NCI-H2029 (cell line): ENCODE results near the gene RFC5.
"Not testable (repeated sequence)": the region's sequence is repeated elsewhere in the genome, so short reads cannot be mapped to it uniquely, and the experiment has no call there.

Experiments used
- DNase-seq: peaks from one replicate; lab custom pipeline; 2025; lab: John Stamatoyannopoulos, UW

Gene RFC5

DNA sequence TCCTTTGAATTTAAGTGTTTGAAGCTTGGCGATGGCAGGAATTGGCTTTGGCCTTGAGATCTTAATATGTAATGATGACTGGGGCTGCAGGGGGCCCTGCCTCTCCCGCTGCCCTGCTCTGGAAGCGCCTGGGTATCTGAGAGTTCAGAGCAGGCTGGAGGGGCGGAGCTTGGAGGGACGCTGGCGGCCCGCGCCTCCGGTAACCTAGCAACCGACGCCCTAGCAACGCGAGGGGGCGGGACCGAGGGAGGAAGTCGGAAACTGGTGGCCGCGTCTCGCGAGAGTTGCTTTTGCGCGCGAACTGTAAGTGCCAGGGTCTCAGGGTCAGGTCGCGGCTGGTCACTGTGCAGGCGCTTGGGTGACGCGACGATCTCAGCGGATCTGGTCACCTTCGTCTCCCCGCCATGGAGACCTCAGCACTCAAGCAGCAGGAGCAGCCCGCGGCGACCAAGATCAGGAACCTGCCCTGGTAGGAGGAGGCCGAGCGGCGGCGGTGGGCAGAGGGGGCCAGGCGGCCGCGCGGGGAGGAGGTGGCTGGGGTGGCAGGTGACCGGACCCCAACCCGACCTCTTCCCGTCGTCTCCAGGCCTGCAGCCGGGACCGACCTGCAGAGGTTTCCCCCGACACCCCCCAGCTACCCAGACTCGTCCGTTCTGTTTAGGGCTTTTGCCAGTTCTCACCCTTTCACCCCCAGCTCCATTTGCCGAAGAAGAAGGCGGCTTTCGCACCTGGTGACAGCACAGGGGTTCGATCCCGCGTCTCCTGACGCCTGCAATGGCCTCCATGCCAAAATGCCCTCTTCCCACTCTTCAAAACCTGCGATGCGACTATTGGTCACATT is at the start of gene RFC5:
Gene RFC5, plus strand, starts transcription at position 280 of the 841 bp plus-strand sequence. Its CDS starts 125 bp downstream, at position 405.
- peak; percentile 97 for DNase-seq

DNA sequence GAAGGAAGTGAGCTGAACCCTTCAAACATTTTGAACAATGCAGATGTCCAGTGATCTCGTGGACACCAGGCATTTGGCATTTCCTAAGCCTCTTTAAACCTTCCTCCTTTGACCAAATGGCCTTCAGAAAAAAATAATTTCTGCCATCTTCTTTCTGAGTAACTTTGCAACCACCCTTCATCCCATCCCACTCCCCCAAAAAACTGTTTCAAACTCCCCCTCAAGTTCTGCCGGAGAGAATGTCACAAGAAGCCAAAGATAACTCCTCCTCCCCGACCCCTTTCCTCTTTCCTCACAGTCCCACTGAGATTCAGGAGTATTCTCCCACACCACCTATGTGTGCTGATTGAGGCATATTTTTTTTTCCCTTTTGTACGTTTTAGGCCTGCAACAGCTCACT is 49.5 kb upstream of the RFC5 start:
- DNase-seq: no peak

DNA sequence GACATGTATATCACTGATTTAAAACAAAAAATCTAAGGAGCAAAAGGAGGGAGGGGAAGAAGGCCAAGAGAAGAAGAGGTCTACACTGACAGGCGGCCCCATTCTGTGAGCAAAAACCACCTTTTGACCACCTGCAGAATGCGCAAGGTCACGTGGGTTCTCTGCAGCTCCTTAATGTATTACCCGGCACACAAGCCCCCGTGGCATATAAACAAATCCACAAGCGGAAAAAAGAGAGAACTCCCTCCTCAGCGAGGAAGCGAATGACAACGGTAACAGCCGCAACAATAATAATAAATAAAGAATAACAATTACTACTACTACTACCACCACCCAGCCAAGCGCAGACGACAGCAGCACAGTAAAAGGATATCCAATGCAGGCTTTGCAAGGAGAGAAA is 49.0 kb upstream of the RFC5 start:
- DNase-seq: no peak

DNA sequence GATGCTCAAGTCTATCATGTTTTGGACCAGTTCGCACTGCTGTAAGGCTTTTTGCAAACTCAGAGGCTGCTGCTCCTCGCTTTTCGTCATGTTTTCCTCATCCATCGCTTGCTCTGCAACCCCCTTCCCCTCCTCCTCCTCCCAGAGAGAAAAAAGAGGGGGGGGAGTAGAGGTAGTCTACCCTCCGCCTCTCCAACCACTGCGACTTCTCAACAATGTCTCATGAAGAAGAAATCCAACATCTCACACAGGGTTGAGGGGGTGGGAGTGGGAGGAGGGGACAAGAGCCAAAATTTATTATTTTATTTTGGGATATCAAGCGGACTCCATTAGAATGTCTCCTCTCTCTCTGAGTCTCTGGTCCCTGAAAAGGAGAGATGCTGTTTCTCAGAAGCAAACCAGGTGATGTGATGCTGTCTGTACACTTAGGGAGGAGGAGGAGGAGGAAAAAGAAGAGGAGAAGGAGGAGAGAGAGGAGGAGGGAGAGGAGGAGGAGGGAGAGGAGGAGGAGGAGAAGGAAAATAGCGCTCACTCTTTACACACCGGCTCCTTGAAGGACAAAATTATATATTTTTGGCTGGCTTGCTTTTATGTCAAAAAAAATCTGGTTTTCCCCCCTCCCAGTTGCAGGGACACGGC is 48.2 kb upstream of the RFC5 start:
- DNase-seq: no peak

GRCh38 chr12:117968826-117969659 is 47.5 kb upstream of the RFC5 start, which contains the start of gene KSR2:
Gene KSR2 (minus strand): TSS chr12:117968990. CDS start chr12:117968255, 735 bp downstream.
- DNase-seq: peak; percentile 96

DNA sequence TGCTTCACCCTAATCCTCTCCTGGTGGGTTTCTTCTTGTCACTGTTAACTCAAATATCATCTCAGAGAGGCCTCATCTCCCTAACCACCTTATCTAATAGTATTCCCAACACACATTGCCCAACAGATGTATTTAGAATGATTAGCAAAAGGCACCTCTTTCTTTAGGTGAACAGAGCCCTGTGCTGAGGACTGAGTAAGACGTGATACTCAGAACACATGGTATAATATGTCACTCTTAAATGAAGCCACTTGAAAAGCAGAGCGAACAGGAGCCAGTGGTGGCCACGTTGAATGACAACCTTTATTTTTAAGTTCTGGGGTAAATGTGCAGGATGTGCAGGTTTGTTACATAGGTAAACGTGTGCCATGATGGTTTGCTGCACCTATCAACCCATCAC is 46.2 kb upstream of the RFC5 start:
- no peak for DNase-seq

GRCh38 chr12:117972301-117972700 is 44.2 kb upstream of the RFC5 start:
- DNase-seq: peak; percentile 7

DNA sequence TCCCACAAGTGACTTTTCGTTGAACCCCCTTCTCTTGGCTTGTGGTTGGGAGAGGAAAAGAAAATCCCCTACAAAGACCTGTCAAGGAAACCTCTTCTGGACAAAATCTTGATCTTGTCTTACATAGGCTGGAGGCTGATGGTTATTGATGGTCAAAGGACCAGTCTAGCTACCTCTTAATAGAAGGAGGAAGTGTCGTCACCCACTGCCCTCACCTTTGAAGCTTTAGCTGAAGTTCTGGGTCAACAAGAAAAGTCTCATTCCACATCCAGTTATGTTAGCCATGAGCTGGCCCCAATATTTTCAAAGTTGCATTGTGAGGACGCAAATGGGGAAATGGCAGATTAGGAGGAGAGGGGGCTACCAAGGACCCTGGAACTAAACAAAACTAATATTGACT is 41.5 kb upstream of the RFC5 start:
- no peak for DNase-seq

- DNase-seq: no peak
Measured at GRCh38 chr12:117977373-117977772, 39.1 kb upstream of the RFC5 start.

GRCh38 chr12:117980616-117981015 is 35.9 kb upstream of the RFC5 start:
- DNase-seq: no peak

GRCh38 chr12:117981267-117981666 is 35.2 kb upstream of the RFC5 start:
- DNase-seq: no peak

- no peak for DNase-seq
Measured at GRCh38 chr12:117985182-117985581, 31.3 kb upstream of the RFC5 start.

DNA sequence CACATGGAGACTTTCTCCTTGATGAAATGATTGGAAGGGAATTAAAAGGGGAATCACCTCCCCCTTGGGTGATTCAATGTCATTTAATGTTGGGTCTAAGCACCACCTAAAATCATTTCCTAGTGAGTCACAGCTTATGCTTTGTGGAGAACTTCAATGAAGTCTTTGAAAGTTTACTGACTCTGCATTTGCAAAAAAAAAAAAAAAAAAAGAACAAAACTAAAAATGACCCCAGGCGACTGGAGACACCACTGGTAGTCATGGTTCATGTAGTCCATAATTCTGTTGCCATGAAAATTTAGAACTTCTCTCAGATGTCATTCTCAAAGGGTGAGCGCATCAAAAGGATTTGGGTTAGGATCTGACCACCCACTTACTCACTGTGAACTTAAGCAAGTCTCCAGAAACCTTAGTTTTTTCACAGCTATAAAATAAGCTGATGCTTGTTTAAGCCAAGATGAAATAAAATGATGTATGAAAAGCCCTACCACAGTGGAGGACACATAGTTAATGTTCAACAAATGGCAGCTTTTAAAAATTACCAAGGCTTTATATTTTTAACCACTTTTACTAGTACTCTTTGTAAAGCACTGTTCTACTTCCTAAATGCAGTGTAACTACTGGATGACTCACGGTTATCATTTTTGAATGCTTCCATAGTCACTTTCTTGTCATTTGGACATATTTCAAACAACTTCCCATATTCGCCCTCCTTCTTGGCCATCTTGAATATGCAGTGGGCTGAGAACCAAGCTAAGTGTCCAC is 29.6 kb upstream of the RFC5 start:
- DNase-seq: no peak

- DNase-seq: no peak
Measured at GRCh38 chr12:117994551-117995438, 21.7 kb upstream of the RFC5 start.

- DNase-seq: no peak
Measured at GRCh38 chr12:117998719-117999118, 17.8 kb upstream of the RFC5 start.

- DNase-seq: not testable (repeated sequence)
Measured at GRCh38 chr12:117999806-118000205, 16.7 kb upstream of the RFC5 start.

GRCh38 chr12:118010903-118011302 is 5.6 kb upstream of the RFC5 start:
- DNase-seq: no peak

- DNase-seq: no peak
Measured at GRCh38 chr12:118011377-118011776, 5.1 kb upstream of the RFC5 start.

- DNase-seq: no peak
Measured at GRCh38 chr12:118011961-118012360, 4.5 kb upstream of the RFC5 start.

GRCh38 chr12:118013283-118013682 is 3.2 kb upstream of the RFC5 start:
- no peak for DNase-seq

- no peak for DNase-seq
Measured at GRCh38 chr12:118015306-118015705, 1.2 kb upstream of the RFC5 start.
